HG02970 (cell line): ENCODE data around the gene TBX1.

Experiments used
- ATAC-seq: cut with Tn5 transposase; IDR thresholded peaks from one replicate; pipeline ENCODE4 v1.9.1; 2021; ENCODE audit warnings: mild to moderate bottlenecking, moderate library complexity, moderate number of reproducible peaks; ENCODE audit not compliant: unreplicated experiment, low FRiP score

TBX1 gene

GRCh38 chr22:19735665-19736510, 24.7 kb upstream of the TBX1 start:
- ATAC-seq = no peak

- no peak for ATAC-seq
These were observed 22.5 kb upstream of the TBX1 start for GRCh38 chr22:19737846-19738663.

GRCh38 chr22:19738664-19739447, 21.7 kb upstream of the TBX1 start:
- ATAC-seq = no peak

GRCh38 chr22:19739448-19739895, 21.1 kb upstream of the TBX1 start:
- ATAC-seq = no peak

GRCh38 chr22:19739911-19740449, 20.6 kb upstream of the TBX1 start:
- no peak for ATAC-seq

GRCh38 chr22:19740586-19740985, 20.0 kb upstream of the TBX1 start:
- no peak for ATAC-seq

GRCh38 chr22:19741053-19741452, 19.5 kb upstream of the TBX1 start:
- no peak for ATAC-seq

GRCh38 chr22:19742160-19743066, 18.2 kb upstream of the TBX1 start:
- ATAC-seq = no peak

- no peak for ATAC-seq
These were observed 17.5 kb upstream of the TBX1 start for GRCh38 chr22:19743081-19743480.

- no peak for ATAC-seq
These were observed 16.9 kb upstream of the TBX1 start for GRCh38 chr22:19743651-19744050.

- no peak for ATAC-seq
These were observed 16.1 kb upstream of the TBX1 start for GRCh38 chr22:19744350-19745006.

GRCh38 chr22:19745155-19746101, 15.2 kb upstream of the TBX1 start:
- no peak for ATAC-seq

GRCh38 chr22:19746726-19747125, 13.9 kb upstream of the TBX1 start:
- no peak for ATAC-seq

- ATAC-seq = no peak
These were observed 13.0 kb upstream of the TBX1 start for GRCh38 chr22:19747551-19747950.

GRCh38 chr22:19748139-19748538, 12.4 kb upstream of the TBX1 start:
- ATAC-seq = no peak

- no peak for ATAC-seq
These were observed 11.4 kb upstream of the TBX1 start for GRCh38 chr22:19748991-19749664.

- no peak for ATAC-seq
These were observed 10.7 kb upstream of the TBX1 start for GRCh38 chr22:19749876-19750275.
